ENCODE measurements around the gene CNTNAP2.

The CNTNAP2 gene

DNA sequence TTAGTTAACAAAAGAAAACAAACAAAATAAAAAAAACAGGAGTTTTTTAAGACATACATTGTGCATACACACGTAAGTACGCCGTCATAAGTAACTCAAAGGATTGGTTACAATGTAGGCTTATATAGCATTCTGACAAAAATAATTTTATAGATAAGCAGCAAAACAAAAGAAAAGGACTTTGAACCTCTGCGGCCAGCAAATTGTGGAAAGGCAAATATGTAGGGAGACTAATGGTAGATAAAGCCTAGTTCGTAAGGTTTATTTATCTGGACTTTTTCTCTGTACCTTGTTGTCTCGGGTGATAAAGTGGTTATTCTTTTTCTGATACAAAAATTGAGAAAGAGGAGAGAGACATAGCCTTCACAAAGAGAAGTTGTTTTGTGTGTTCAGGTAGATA is 891.9 kb downstream of the CNTNAP2 start:
- no peak overlapping the region for H3K4me3 ChIP-seq (ENCODE audit: insufficient read depth, low read length, poor library complexity, severe bottlenecking)
- H3K36me3 ChIP-seq (ENCODE audit: low read length): no peaks in the 10 kb centered on the region
- H3K9me3 ChIP-seq (ENCODE audit: insufficient read depth, low read length): no peaks in the 10 kb centered on the region
- H3K9ac ChIP-seq (ENCODE audit: low read length): no peak overlapping the region
- H3K9me2 ChIP-seq (replicated peaks; ENCODE audit: insufficient read depth, low read length): no peaks in the 10 kb centered on the region
- H3K79me2 ChIP-seq (ENCODE audit: insufficient read depth, low read length): no peaks in the 10 kb centered on the region
- no peaks in the 10 kb centered on the region; the same call in 1 of the 2 replicates for H3F3A ChIP-seq (ENCODE audit: insufficient read depth)
- no peaks in the 10 kb centered on the region for H4K20me1 ChIP-seq (ENCODE audit: low read depth, low read length)
- H3K27me3 ChIP-seq (ENCODE audit: low read length): no peaks in the 10 kb centered on the region
- TF ChIP-seq, protein P1, sequence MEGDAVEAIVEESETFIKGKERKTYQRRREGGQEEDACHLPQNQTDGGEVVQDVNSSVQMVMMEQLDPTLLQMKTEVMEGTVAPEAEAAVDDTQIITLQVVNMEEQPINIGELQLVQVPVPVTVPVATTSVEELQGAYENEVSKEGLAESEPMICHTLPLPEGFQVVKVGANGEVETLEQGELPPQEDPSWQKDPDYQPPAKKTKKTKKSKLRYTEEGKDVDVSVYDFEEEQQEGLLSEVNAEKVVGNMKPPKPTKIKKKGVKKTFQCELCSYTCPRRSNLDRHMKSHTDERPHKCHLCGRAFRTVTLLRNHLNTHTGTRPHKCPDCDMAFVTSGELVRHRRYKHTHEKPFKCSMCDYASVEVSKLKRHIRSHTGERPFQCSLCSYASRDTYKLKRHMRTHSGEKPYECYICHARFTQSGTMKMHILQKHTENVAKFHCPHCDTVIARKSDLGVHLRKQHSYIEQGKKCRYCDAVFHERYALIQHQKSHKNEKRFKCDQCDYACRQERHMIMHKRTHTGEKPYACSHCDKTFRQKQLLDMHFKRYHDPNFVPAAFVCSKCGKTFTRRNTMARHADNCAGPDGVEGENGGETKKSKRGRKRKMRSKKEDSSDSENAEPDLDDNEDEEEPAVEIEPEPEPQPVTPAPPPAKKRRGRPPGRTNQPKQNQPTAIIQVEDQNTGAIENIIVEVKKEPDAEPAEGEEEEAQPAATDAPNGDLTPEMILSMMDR (IDR thresholded peaks at IDR 0.05; ENCODE audit: insufficient read depth, low read length, poor library complexity, severe bottlenecking): no peak
- no peak for TF ChIP-seq EZH2phosphoT487 (conservative IDR thresholded peaks at IDR 0.05; ENCODE audit: low read length)
- H3K27ac ChIP-seq (ENCODE audit: low read depth, low read length): no peak overlapping the region
- H2AFZ ChIP-seq (ENCODE audit: low read depth, low read length, severe bottlenecking): no peak overlapping the region
- H3K4me2 ChIP-seq (ENCODE audit: low read depth, low read length, poor library complexity, severe bottlenecking): no peak overlapping the region

DNA sequence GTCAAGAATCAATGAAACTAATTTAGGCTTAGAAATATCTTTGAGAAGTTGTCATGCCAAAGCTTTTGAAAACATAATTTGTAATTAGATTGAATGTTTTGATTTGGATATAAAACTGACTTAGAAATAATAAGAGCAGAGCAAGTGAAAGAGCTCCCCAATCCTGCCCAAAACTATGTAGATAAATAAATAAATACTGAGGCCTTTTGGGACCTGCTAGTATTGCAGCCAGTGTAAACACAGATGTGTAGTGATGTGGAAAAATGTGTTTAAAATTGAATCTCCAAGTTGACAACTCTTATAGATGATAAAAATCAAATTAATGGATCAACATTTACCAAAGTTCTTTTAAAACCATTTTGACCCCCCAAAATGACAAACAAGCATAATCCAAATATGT is 896.1 kb downstream of the CNTNAP2 start:
- Histone ChIP-seq H3K4me2 (ENCODE audit: low read depth, low read length, poor library complexity, severe bottlenecking) (no peak overlapping the region), H3K4me3 (ENCODE audit: insufficient read depth, low read length, poor library complexity, severe bottlenecking) (no peak overlapping the region)
- TF ChIP-seq, protein P1 (IDR thresholded peaks at IDR 0.05; ENCODE audit: insufficient read depth, low read length, poor library complexity, severe bottlenecking): no peak
- no peak for TF ChIP-seq EZH2phosphoT487 (conservative IDR thresholded peaks at IDR 0.05; ENCODE audit: low read length)

DNA sequence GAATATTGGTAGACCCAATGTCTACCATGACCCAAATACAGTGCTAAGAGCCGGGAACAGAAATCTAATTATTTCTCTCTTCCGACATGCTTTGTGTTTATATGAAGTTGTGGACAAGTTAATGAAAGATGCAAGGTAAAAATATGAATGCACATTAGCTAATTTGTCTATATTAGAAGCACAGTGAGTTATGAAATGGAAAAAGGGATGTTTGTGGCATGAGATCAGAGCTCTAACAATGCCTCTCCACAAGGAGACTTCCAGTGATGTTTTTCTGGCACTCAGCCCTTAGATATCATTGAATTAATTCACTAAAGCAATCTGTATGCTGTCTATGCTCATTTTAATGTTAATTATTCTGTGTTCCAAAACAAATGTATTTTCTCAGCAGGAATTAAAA is 897.2 kb downstream of the CNTNAP2 start:
- Histone ChIP-seq H3K27ac (ENCODE audit: low read depth, low read length) (no peak overlapping the region), H3K9ac (ENCODE audit: low read length) (no peak overlapping the region), H2AFZ (ENCODE audit: low read depth, low read length, severe bottlenecking) (no peak overlapping the region), H3F3A (ENCODE audit: insufficient read depth) (no peaks in the 10 kb centered on the region), H3K9me3 (ENCODE audit: insufficient read depth, low read length) (no peaks in the 10 kb centered on the region), H4K20me1 (ENCODE audit: low read depth, low read length) (no peaks in the 10 kb centered on the region), H3K4me2 (ENCODE audit: low read depth, low read length, poor library complexity, severe bottlenecking) (no peak overlapping the region), H3K79me2 (ENCODE audit: insufficient read depth, low read length) (no peaks in the 10 kb centered on the region), H3K36me3 (ENCODE audit: low read length) (no peaks in the 10 kb centered on the region), H3K4me3 (ENCODE audit: insufficient read depth, low read length, poor library complexity, severe bottlenecking) (no peak overlapping the region), H3K9me2 (replicated peaks; ENCODE audit: insufficient read depth, low read length) (no peaks in the 10 kb centered on the region), H3K27me3 (ENCODE audit: low read length) (no peaks in the 10 kb centered on the region)
- TF ChIP-seq EZH2phosphoT487 (conservative IDR thresholded peaks at IDR 0.05; ENCODE audit: low read length): no peak
- TF ChIP-seq, protein P1 (IDR thresholded peaks at IDR 0.05; ENCODE audit: insufficient read depth, low read length, poor library complexity, severe bottlenecking): no peak

More for the DNA sequence above, 896.1 kb downstream of the CNTNAP2 start:
- no peak overlapping the region for H2AFZ ChIP-seq (ENCODE audit: low read depth, low read length, severe bottlenecking)
- no peaks in the 10 kb centered on the region for H3K36me3 ChIP-seq (ENCODE audit: low read length)
- H3K9me3 ChIP-seq (ENCODE audit: insufficient read depth, low read length): no peaks in the 10 kb centered on the region
- H3K27ac ChIP-seq (ENCODE audit: low read depth, low read length): no peak overlapping the region
- no peak overlapping the region for H3K9ac ChIP-seq (ENCODE audit: low read length)
- no peaks in the 10 kb centered on the region for H4K20me1 ChIP-seq (ENCODE audit: low read depth, low read length)
- no peaks in the 10 kb centered on the region for H3K9me2 ChIP-seq (replicated peaks; ENCODE audit: insufficient read depth, low read length)
- H3K27me3 ChIP-seq (ENCODE audit: low read length): no peaks in the 10 kb centered on the region
- H3K79me2 ChIP-seq (ENCODE audit: insufficient read depth, low read length): no peaks in the 10 kb centered on the region
- no peaks in the 10 kb centered on the region for H3F3A ChIP-seq (ENCODE audit: insufficient read depth)
